Fibroblast of pulmonary artery (primary cell): ENCODE results near the gene PRSS3.
"Not testable (repeated sequence)": the region's sequence is repeated elsewhere in the genome, so short reads cannot be mapped to it uniquely, and the experiment has no call there.

ENCODE experiments used
- DNase-seq: peaks from one replicate; pipeline ENCODE4 v3.0.0-alpha.2; 2010; ENCODE audit warnings: low read depth
- H3K4me3 ChIP-seq: replicated peaks from 2 replicates; pipeline ENCODE4 v1.5.1; 2011; ENCODE audit warnings: low read depth, mild to moderate bottlenecking, control low read depth, low read length, moderate library complexity
- TF ChIP-seq, protein P1 (sequence below): IDR thresholded peaks from 2 replicates; pipeline ENCODE4 v1.5.1; 2011; ENCODE audit warnings: mild to moderate bottlenecking, control low read depth, low read length, inconsistent platforms; ENCODE audit errors: missing control alignments

PRSS3 gene

DNA sequence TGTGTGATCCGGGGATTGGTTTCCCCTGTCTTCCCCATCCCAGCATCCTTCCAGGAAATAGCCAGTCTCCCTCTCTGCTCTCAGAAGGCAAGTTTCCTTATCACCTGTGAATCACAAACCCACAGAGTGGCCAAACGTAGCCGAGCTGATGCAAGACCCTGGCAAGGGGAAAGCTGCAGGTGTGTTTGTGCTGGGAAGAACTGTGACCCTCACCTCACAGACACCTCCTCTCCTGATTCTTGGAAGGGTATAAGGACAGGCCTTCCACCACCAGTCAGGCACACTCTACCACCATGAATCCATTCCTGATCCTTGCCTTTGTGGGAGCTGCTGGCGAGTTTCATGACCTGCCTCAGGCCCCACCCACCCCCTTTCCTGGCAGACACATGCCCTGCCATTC lies at the start of gene PRSS3:
TSS of gene PRSS3 (plus strand) at position 281 of the 400 bp plus-strand sequence. CDS start at position 294, 13 bp downstream.
- TF ChIP-seq, protein P1, sequence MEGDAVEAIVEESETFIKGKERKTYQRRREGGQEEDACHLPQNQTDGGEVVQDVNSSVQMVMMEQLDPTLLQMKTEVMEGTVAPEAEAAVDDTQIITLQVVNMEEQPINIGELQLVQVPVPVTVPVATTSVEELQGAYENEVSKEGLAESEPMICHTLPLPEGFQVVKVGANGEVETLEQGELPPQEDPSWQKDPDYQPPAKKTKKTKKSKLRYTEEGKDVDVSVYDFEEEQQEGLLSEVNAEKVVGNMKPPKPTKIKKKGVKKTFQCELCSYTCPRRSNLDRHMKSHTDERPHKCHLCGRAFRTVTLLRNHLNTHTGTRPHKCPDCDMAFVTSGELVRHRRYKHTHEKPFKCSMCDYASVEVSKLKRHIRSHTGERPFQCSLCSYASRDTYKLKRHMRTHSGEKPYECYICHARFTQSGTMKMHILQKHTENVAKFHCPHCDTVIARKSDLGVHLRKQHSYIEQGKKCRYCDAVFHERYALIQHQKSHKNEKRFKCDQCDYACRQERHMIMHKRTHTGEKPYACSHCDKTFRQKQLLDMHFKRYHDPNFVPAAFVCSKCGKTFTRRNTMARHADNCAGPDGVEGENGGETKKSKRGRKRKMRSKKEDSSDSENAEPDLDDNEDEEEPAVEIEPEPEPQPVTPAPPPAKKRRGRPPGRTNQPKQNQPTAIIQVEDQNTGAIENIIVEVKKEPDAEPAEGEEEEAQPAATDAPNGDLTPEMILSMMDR = no peak
- no peak within 1 kb of the TSS for H3K4me3 ChIP-seq
- DNase-seq = no peak

DNA sequence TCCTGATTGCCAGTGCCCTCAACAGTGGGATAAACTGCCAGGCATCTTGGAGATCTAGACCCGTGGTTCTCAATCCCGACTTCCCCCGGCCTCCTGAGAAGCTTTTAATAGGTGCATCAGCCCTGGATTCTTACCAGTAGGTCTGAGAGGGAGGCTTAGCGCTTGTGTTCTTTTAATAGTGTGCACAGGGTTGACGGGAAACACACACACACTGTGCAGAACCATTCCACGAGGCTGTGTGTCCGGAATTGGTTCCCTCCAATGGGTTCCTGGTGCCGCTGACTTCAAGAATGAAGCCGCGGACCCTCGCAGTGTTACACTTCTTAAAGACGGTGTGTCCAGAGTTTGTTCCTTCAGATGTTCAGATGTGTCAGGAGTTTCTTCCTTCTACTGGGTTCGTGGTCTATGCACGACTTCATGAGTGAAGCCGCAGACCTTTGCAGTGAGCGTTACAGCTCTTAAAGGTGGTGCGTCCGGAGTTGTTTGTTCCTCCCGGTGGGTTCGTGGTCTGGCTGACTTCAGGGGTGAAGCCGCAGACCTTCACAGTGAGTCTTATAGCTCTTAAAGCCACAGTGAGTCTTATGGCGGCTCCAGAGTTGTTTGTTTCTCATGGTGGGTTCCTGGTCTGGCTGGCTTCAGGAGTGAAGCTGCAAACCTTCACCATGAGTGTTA lies 46.6 kb upstream of the PRSS3 start:
- TF ChIP-seq, protein P1 = no peak
- no peak for DNase-seq
- H3K4me3 ChIP-seq = no peak overlapping the region

DNA sequence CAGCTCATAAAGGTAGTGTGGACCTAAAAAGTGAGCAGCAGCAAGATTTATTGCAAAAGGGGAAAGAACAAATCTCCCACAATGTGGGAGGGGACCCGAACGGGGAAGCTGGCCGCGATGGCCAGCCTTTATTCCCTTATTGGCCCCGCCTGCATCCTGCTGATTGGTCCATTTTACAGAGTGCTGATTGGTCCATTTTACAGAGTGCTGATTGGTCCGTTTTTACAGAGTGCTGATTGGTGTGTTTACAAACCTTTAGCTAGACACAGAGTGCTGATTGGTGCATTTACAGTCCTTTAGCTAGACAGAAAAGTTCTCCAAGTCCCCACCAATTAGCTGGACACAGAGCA lies 46.1 kb upstream of the PRSS3 start:
- not testable (repeated sequence) for DNase-seq, H3K4me3 ChIP-seq

DNA sequence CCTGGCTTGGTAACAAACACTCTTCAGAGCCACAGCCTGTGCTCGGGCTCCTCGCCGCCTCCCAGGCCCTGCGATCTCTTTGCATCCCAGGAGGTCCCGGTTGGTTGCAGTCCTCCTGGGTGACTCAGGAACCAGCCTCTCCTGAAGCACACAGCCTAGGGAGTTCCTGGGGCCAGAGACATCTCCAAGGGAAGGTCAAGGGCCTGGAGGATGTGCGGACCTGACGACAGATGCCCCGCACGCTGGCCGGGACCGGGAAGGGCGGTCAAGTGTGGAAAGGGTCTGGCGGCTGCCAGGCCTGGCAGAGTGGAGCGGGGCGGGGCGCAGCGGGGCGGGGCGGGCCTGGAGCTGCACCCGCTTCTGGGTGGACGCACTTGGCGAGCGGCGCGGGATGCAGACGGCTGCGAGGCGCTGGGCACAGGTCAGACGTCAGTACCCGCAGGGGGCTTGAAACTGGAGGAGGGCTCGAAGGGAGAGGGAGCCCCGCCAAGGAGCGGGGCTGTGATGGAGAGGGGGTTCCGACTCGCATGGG lies 45.0 kb upstream of the PRSS3 start:
- DNase-seq = no peak
- TF ChIP-seq, protein P1 = no peak
- peak overlapping the region; percentile 62 for H3K4me3 ChIP-seq

DNA sequence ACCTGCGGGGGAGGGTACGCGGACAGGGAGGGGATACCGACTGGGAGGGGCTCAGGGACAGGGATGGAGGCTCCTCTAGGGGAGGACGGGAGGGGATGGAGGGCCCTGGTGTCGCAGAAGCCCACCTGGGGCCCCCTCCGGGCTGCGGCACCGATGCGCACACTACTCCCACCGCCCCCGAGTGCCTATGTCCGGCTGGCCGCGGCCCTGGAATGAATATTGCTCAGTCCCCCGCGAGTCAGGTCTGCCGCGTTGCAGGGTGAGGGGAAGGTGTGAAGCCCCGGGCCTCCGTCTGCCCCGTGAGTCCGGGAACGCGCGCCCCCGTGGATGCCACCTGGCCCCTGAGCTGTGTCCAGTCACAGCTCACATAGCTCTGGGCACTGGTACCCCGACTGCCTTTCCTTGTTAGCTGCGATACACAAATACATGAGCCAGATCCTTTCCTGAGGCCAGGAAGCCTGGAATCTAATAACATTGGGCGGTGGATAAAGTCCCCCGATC lies 44.5 kb upstream of the PRSS3 start:
- DNase-seq = no peak
- peak overlapping the region; percentile 62 for H3K4me3 ChIP-seq
- TF ChIP-seq, protein P1 = no peak

DNA sequence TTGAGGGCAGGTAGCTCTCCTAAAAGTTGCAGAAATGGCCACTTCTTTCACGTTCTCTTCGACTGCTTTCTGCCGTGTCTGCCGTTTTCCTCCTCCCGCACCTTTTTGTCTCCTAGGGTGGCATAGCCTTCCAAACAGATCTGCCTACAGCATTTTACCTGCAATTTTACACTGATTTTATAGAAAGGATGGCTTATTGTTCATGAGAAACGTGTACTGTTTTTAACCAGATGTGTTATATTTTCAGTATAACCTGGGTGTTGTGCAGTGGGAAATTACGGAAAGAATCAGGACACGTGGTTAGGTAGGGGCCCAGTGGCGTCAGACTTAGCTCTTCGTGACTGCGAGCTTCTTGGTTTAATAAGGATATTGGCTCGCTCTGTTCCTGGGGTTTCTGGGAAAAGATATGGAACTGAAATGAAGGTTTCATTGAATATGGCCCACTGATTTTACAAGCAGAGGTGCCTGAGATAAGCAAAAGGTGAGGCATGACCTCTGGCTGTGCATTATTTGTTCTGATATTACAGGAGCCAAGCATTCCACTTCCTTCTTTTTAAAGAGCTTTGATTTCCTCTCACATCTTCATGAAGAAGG lies 43.7 kb upstream of the PRSS3 start:
- no peak for DNase-seq
- H3K4me3 ChIP-seq = peak overlapping the region; percentile 62
- TF ChIP-seq, protein P1 = no peak

DNA sequence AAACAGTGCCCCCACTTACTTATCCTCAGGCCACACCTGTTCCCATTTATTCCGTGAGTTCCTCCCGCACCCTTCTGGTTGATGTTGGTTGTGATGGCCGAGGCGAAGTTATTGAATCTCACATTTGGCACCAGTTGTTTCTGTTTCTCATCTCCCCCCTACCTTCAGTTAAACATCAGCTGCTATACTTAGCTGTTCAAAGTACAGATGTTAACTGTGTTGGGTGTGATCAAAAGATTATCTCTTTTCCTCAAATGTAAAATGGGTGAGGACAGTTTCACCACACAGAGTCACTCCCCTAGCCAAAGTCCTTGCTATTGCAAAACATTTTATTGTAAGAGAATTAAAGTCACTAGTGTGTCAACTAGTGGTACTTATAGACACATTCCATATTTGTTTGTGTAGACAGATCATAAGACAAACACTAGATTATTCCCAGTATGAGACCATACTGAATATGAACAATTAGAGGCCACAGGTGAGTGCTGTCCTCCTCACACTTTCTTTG lies 43.2 kb upstream of the PRSS3 start:
- DNase-seq = no peak
- no peak overlapping the region for H3K4me3 ChIP-seq
- TF ChIP-seq, protein P1 = no peak

DNA sequence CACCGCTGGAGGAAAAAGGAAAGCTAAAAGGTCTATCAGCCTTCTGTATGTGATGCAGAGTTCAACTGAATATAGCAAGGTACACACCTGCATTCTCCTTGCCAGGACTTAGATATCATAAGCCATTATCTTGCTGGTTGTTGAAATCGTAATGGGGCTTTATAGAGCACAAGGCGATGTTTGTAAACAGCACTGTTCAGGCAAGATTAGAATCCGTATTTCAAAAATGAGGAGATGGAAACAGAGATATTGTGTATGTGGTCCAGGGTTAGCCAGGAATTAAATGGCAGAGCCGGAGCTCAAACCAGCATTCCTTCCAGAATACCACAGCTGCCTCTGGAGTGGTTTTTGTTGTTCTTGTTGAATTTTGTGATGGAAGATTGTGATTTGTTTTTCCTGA lies 42.6 kb upstream of the PRSS3 start:
- not testable (repeated sequence) for H3K4me3 ChIP-seq, DNase-seq

DNA sequence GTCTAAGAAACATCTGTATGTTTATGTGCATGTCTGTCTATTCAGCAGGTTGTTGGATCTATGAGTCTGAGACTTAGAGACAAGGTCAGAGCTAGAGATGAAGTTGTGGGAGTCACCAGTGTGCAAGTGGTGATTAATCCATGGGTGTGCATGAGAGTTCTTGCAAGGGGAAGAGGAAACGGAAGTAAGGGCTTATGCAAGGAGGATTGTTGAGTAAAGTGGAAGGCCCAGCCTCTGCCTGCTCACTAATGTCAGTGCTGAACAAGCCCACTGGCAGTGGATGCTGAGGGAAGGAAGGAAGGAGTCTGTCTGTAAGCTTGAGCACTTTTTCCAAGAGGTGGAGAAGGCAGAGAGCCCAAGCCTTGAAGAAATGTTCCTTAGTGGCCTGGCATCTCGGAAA lies 35.7 kb upstream of the PRSS3 start:
- DNase-seq = peak; percentile 80

More for the DNA sequence above, 35.7 kb upstream of the PRSS3 start:
- H3K4me3 ChIP-seq = not testable (repeated sequence)
